Stomach (tissue), 9 donors: ENCODE measurements around the gene XPO6. TPM values are rescaled to one million over a fixed set of nuclear protein-coding genes. Genes with fewer than 3 reads are reported as not detected.
A peak's percentile ranks its signal among the peaks of the same experiment; 100 is the strongest.

Experiments
- DNase-seq, 2 donors: peaks; one replicate each; pipeline versions ENCODE4 v3.0.0 to v3.0.0-alpha.2; 2013 to 2019
- H3K27ac ChIP-seq, 5 donors: fragments of 200-600 bp in 4 of 5; sonication (generic) in 4 of 5; one replicate each; pipeline ENCODE4 v1.5.1; 2013 to 2019; ENCODE audit warnings: mild to moderate bottlenecking in 1 of 5, moderate library complexity in 1 of 5
- H3K27me3 ChIP-seq, 3 donors: fragments of 200-600 bp; sonication (generic); one replicate each; pipeline ENCODE4 v1.5.1; 2017 to 2019; ENCODE audit warnings: mixed run types in 1 of 3
- H3K36me3 ChIP-seq, 4 donors: fragments of 200-600 bp; sonication (generic); 1 replicate in 3 of 4; 2 replicates in 1 of 4; pipeline ENCODE4 v1.5.1; 2016 to 2019
- H3K4me1 ChIP-seq, 4 donors: fragments of 200-600 bp; sonication (generic); one replicate each; pipeline ENCODE4 v1.5.1; 2016 to 2019
- H3K4me3 ChIP-seq, 4 donors: fragments of 200-600 bp; sonication (generic) in 3 of 4; one replicate each; pipeline ENCODE4 v1.5.1; 2016 to 2019; ENCODE audit warnings: mild to moderate bottlenecking in 1 of 4
- H3K9me3 ChIP-seq, 4 donors: fragments of 200-600 bp; sonication (generic); one replicate each; pipeline ENCODE4 v1.5.1; 2016 to 2019
- EP300 ChIP-seq: sonication (generic); formaldehyde crosslinking; IDR thresholded peaks from one replicate; pipeline ENCODE4 v1.6.1; 2017; ENCODE audit warnings: antibody characterized with exemption
- POLR2A ChIP-seq, 4 donors: fragments of 450-650 bp; IDR thresholded peaks; one replicate each; pipeline ENCODE4 v1.6.1; 2016; ENCODE audit warnings: antibody characterized with exemption in 4 of 4, control low read depth in 2 of 4, mild to moderate bottlenecking in 1 of 4, moderate library complexity in 1 of 4
- POLR2AphosphoS5 ChIP-seq, 3 donors: sonication (generic); formaldehyde crosslinking; IDR thresholded peaks; one replicate each; pipeline ENCODE4 v1.6.1; 2016; ENCODE audit warnings: antibody characterized with exemption in 3 of 3
- WGBS, 5 donors: extraction: QIAGEN DNeasy Blood & Tissue Kit in 3 of 5; methylation state at CpG; one replicate each; pipeline versions ENCODE4 v1.1.5 to v1.1.7; 2013 to 2018; 5-methylcytosine and 5-hydroxymethylcytosine counted together
- intact Hi-C: fragments of 100-400 bp; cut with DNase I; formaldehyde crosslinking; loops from one replicate; pipeline ENCODE4 v1.15.1; 2023; ENCODE audit warnings: low total_unique reads
- polyA plus RNA-seq, 3 donors: library from polyadenylated mRNA; stranded (reverse); fragments of 200-250 nt; gene quantifications; one replicate each; pipeline ENCODE4 v1.2.3, GENCODE V29; 2013
- total RNA-seq, 5 donors: library from RNA; depleted of rRNA; stranded (reverse); fragments of >200 nt; gene quantifications; one replicate each; pipeline versions ENCODE4 v1.1.0 to v1.2.3, GENCODE V29; 2014 to 2016
- TF ChIP-seq, protein P1 (sequence below), 7 experiments: fragments of 450-650 bp in 4 of 7; fragments of 200-600 bp in 3 of 7; sonication (generic) in 3 of 7; IDR thresholded peaks; one replicate each; pipeline ENCODE4 v1.5.1; 2016 to 2019; ENCODE audit warnings: antibody characterized with exemption in 7 of 7, control low read depth in 2 of 7, mild to moderate bottlenecking in 1 of 7
- donor health status: healthy with polysubstance abuse.
- donor health status: Bipolar disorder and iron deficiency.
- donor health status: healthy.

Gene XPO6
- total and polyA plus RNA-seq, 8 donors, result 37.2 to 241 (median 85.2) TPM

DNA sequence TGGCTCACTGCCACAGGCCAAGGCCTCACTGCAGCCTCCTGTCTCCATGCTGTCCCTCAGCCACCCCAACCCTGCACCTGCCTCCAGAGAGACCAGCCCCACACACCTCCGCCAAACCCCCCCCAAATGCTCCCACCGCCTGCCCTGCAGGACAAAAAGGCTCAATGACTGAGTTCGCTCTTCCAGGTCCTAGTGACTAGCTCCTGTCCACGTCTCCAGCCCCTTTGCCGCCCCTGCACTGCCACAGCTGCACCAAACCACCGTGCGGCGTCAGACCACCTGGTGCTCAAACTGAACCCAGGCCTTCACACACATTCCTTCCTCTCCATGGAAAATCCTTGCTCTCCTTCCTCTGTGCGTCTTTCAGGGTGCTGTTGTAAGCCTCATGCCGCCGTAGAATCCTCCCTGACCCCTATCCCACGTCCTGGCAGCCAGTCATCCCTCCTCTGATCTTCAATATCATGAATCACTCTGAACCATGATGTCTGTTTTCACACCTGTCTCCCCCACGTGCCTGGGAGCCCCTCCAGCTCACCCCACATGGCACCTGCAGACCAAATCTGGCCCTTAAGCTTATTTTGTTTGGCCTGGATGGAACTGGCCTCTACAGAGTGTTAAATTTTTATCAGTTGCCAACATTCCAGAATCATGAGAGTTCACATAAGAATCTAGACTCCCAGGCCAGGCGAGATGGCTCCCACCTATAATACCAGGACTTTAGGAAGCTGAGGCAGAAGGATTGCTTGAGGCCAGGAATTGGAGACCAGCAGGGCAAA, 144.0 kb downstream of the XPO6 start:
- H3K9me3 ChIP-seq, result no peaks in the 10 kb centered on the region
- no peak overlapping the region for H3K4me3 ChIP-seq
- H3K27ac ChIP-seq, result no peak overlapping the region
- no peak for DNase-seq
- peaks cover 8 to 42% (median 15%) of the 10 kb centered on the region in 3 donors for H3K27me3 ChIP-seq
- peaks cover 5 to 9% (median 7%) of the 10 kb centered on the region in 4 donors for H3K4me1 ChIP-seq
- TF ChIP-seq, protein P1, sequence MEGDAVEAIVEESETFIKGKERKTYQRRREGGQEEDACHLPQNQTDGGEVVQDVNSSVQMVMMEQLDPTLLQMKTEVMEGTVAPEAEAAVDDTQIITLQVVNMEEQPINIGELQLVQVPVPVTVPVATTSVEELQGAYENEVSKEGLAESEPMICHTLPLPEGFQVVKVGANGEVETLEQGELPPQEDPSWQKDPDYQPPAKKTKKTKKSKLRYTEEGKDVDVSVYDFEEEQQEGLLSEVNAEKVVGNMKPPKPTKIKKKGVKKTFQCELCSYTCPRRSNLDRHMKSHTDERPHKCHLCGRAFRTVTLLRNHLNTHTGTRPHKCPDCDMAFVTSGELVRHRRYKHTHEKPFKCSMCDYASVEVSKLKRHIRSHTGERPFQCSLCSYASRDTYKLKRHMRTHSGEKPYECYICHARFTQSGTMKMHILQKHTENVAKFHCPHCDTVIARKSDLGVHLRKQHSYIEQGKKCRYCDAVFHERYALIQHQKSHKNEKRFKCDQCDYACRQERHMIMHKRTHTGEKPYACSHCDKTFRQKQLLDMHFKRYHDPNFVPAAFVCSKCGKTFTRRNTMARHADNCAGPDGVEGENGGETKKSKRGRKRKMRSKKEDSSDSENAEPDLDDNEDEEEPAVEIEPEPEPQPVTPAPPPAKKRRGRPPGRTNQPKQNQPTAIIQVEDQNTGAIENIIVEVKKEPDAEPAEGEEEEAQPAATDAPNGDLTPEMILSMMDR (IDR thresholded peaks at IDR 0.05), result no peak
- no peak for TF ChIP-seq POLR2AphosphoS5 (IDR thresholded peaks at IDR 0.05)
- no peak for TF ChIP-seq POLR2A (IDR thresholded peaks at IDR 0.05)
- no peak for TF ChIP-seq EP300
- WGBS, 5 donors, result 63 to 74% (median 68%) methylated on average over 14 of the region's 14 CpGs
- intact Hi-C loops, result no loop called here
- H3K36me3 ChIP-seq, result no peaks in the 10 kb centered on the region

DNA sequence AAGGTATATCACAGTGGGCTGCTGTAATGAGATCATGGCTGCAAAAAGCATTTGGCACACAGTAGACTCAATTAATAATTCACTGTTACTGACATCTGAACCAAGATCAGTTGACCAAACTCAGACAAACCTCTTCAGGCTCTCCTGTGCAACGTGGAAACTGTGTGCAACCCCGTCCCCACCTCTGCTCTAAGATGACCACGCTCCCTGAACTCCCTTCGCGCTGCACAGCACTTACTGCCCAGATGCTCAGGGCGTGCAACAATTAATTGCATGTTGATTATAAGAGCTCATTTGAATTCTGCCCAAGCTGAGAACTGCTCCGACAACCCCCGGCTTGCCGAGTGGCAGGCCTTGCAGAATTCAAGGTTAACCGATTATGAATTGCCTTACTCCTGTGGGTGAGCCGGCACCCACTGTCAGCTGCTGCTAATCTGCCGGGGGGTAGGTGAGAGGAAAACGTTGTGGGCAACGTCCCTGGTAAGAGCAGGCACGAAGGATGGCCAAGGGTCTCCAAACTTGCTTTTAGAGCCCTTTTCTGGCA, 147.0 kb downstream of the XPO6 start:
- 71 to 80% (median 77%) methylated on average over 15 of the region's 15 CpGs for WGBS, 5 donors
- H3K27me3 ChIP-seq, result peaks cover 12 to 65% (median 34%) of the 10 kb centered on the region in 3 donors

DNA sequence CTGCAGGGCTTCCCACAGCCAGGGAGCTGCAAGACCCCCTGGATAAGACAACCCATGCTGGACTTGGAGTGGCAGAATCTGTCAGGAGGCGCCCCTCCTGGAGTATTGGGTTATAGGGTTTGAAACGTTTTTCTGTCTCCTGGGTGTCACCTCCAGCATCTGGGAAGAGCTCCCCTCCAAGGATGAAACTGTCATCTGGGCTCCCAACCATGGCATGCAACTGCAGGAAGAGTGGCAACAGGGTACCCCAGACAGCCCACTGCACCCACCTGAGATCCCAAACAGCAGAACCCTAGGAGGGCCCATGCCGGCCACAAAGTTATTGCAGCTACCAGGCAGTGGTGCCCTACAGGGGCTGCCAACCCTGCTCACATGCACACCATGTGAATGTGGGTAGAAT, 147.6 kb downstream of the XPO6 start:
- no peaks in the 10 kb centered on the region for H3K36me3 ChIP-seq
- WGBS, 5 donors, result 25 to 53% (median 49%) methylated on average over 2 to 3 of the region's 3 CpGs
- TF ChIP-seq POLR2AphosphoS5 (IDR thresholded peaks at IDR 0.05) (no peak), EP300 (no peak), POLR2A (IDR thresholded peaks at IDR 0.05) (no peak)
- TF ChIP-seq, protein P1 (IDR thresholded peaks at IDR 0.05), result no peak
- H3K27me3 ChIP-seq, result peaks cover 12 to 71% (median 34%) of the 10 kb centered on the region in 3 donors
- H3K27ac ChIP-seq, result no peak overlapping the region
- intact Hi-C loops, result no loop called here
- DNase-seq, result no peak
- no peaks in the 10 kb centered on the region for H3K9me3 ChIP-seq
- H3K4me1 ChIP-seq, result peaks cover 8 to 14% (median 12%) of the 10 kb centered on the region in 4 donors
- no peak overlapping the region for H3K4me3 ChIP-seq

More for the DNA sequence above, 147.0 kb downstream of the XPO6 start:
- no peak overlapping the region for H3K27ac ChIP-seq
- intact Hi-C loops, result no loop called here
- DNase-seq, result no peak
- H3K9me3 ChIP-seq, result no peaks in the 10 kb centered on the region
- TF ChIP-seq, protein P1 (IDR thresholded peaks at IDR 0.05), result no peak
- no peak for TF ChIP-seq EP300
- TF ChIP-seq POLR2AphosphoS5 (IDR thresholded peaks at IDR 0.05), result no peak
- no peak for TF ChIP-seq POLR2A (IDR thresholded peaks at IDR 0.05)
- H3K4me3 ChIP-seq, result no peak overlapping the region
- H3K4me1 ChIP-seq, result peaks cover 8 to 14% (median 12%) of the 10 kb centered on the region in 4 donors
- no peaks in the 10 kb centered on the region for H3K36me3 ChIP-seq

DNA sequence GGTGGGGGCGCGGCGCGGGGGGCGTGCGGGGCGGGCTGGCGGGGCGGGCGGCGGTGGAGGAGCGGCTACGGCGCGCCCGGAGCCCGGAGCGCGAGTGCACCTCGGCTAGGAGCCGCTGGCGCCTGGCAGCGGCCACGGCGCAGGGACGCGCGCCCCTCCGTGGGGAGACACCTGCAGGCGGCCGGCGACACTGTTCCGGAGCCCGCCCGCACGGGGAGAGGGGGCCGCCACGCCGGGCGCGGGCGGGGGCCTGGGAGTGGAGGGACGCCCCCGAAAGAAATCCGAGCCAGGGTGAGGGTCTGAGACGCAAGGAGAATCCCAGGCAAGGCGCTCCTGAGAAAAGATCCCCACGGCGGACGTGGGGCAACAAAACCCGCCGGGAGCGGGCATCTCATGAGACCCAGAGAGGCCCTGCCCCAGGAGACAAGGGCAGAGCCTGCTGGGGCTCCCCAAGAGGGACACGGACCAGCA, 148.1 kb downstream of the XPO6 start, which contains the start of gene GSG1L:
Gene GSG1L (minus strand): TSS at position 124 of the 471 bp plus-strand sequence. CDS start 290 bp downstream, outside the sequence.
- H3K4me3 ChIP-seq, result peak within 1 kb of the TSS; percentile 26 to 36 (median 30)
- intact Hi-C loops, result no loop called here

More for the DNA sequence above, 148.1 kb downstream of the XPO6 start, which contains the start of gene GSG1L:
- 1 to 12% (median 3%) methylated on average over 7 to 54 of the region's 54 CpGs for WGBS, 5 donors
- Histone ChIP-seq H3K4me1 (peaks cover 8 to 14% (median 12%) of the 10 kb centered on the region in 4 donors), H3K27ac (no peak within 1 kb of the TSS), H3K36me3 (no peaks in the 10 kb centered on the region), H3K27me3 (peaks cover 12 to 77% (median 34%) of the 10 kb centered on the region in 3 donors), H3K9me3 (no peaks in the 10 kb centered on the region)
- peak in 1 of 2 donors; percentile 40 for DNase-seq
- no peak for TF ChIP-seq POLR2A (IDR thresholded peaks at IDR 0.05)
- no peak for TF ChIP-seq EP300
- TF ChIP-seq, protein P1 (IDR thresholded peaks at IDR 0.05), result no peak
- no peak for TF ChIP-seq POLR2AphosphoS5 (IDR thresholded peaks at IDR 0.05)
